H1 (cell line): ENCODE measurements around the gene LRPAP1.

ENCODE experiments used
- CTCF ChIP-seq, 3 experiments: IDR thresholded peaks; 1 replicate in 2 of 3; 2 replicates in 1 of 3; pipeline versions ENCODE4 v1.5.1 to v1.6.1; 2011; ENCODE audit warnings: low read length in 3 of 3, mild to moderate bottlenecking in 3 of 3, inconsistent platforms in 2 of 3, low read depth in 1 of 3, moderate library complexity in 1 of 3; ENCODE audit not compliant: insufficient read depth in 1 of 3; ENCODE audit errors: control extremely low read depth in 1 of 3
- GTF2F1 ChIP-seq: IDR thresholded peaks from 2 replicates; pipeline ENCODE4 v1.6.1; 2012; ENCODE audit warnings: low read depth, low read length, improper control_type of control experiment, borderline replicate concordance
- POLR2A ChIP-seq, 2 experiments: IDR thresholded peaks; 1 replicate in 1 of 2; 2 replicates in 1 of 2; pipeline ENCODE4 v1.6.1; 2011; ENCODE audit warnings: low read depth in 2 of 2, low read length in 2 of 2, mild to moderate bottlenecking in 2 of 2; ENCODE audit errors: control extremely low read depth in 1 of 2
- SP2 ChIP-seq: IDR thresholded peaks from 2 replicates; pipeline ENCODE4 v1.6.1; 2012; ENCODE audit warnings: mild to moderate bottlenecking, low read length, inconsistent platforms
- TBP ChIP-seq: IDR thresholded peaks from 2 replicates; pipeline ENCODE4 v1.6.1; 2011; ENCODE audit warnings: low read depth, low read length, improper control_type of control experiment
- TEAD4 ChIP-seq: IDR thresholded peaks from 2 replicates; pipeline ENCODE4 v1.6.1; 2012; ENCODE audit warnings: low read depth, low read length, inconsistent platforms, mixed read lengths
- USF2 ChIP-seq: IDR thresholded peaks from 2 replicates; pipeline ENCODE4 v1.6.1; 2011; ENCODE audit warnings: low read length, improper control_type of control experiment

GRCh38 chr4:3527101-3527913, 4.9 kb downstream of the LRPAP1 start:
- TF ChIP-seq POLR2A (IDR thresholded peaks at IDR 0.05; ENCODE audit: control extremely low read depth in 1 of 2, low read depth in 2 of 2, low read length in 2 of 2) (no peak), CTCF (IDR thresholded peaks at IDR 0.05; ENCODE audit: control extremely low read depth in 1 of 3, insufficient read depth in 1 of 3, low read depth in 1 of 3, low read length in 3 of 3) (no peak), TBP (no peak), TEAD4 (no peak), SP2 (no peak), GTF2F1 (no peak), USF2 (no peak)
